HepG2 (cell line): ENCODE results near the gene HYAL2. TPM values are rescaled to one million over a fixed set of nuclear protein-coding genes. Genes with fewer than 3 reads are reported as not detected.

Source experiments
- GABPB1 ChIP-seq: IDR thresholded peaks from 2 replicates; pipeline ENCODE4 v1.6.1; 2016; ENCODE audit warnings: mild to moderate bottlenecking, missing genetic modification reagents, moderate library complexity, missing compliant biosample characterization
- HNF1B ChIP-seq: sonication (generic); formaldehyde crosslinking; IDR thresholded peaks from 2 replicates; pipeline ENCODE4 v1.5.1; 2020; ENCODE audit warnings: mild to moderate bottlenecking, moderate library complexity, missing genetic modification reagents
- MED13 ChIP-seq: sonication (generic); formaldehyde crosslinking; IDR thresholded peaks from 2 replicates; pipeline ENCODE4 v1.5.0; 2020; ENCODE audit warnings: missing genetic modification reagents
- MIER3 ChIP-seq: IDR thresholded peaks from 2 replicates; pipeline ENCODE4 v1.6.1; 2016; ENCODE audit warnings: missing compliant biosample characterization, borderline replicate concordance
- MTA3 ChIP-seq: sonication (generic); formaldehyde crosslinking; IDR thresholded peaks from 2 replicates; pipeline ENCODE4 v1.4.0; 2020; ENCODE audit warnings: missing genetic modification reagents
- NCOA2 ChIP-seq: sonication (generic); formaldehyde crosslinking; IDR thresholded peaks from 2 replicates; pipeline ENCODE4 v1.8.0; 2022; ENCODE audit warnings: inconsistent platforms
- NFKB2 ChIP-seq: sonication (generic); formaldehyde crosslinking; IDR thresholded peaks from 2 replicates; pipeline ENCODE4 v1.4.0; 2020; ENCODE audit warnings: missing genetic modification reagents, borderline replicate concordance
- NFKBIZ ChIP-seq: IDR thresholded peaks from 2 replicates; pipeline ENCODE4 v1.6.1; 2018; ENCODE audit warnings: missing genetic modification reagents, missing compliant biosample characterization
- PATZ1 ChIP-seq: sonication (generic); formaldehyde crosslinking; IDR thresholded peaks from 2 replicates; pipeline ENCODE4 v1.4.0; 2020; ENCODE audit warnings: missing genetic modification reagents
- PAWR ChIP-seq: sonication (generic); formaldehyde crosslinking; IDR thresholded peaks from 2 replicates; pipeline ENCODE4 v1.4.0; 2020; ENCODE audit warnings: missing genetic modification reagents, mild to moderate bottlenecking, borderline replicate concordance
- PRDM4 ChIP-seq: sonication (generic); formaldehyde crosslinking; IDR thresholded peaks from 2 replicates; pipeline ENCODE4 v1.9.0; 2021; ENCODE audit warnings: missing genetic modification reagents, borderline replicate concordance
- SNAPC2 ChIP-seq: sonication (generic); formaldehyde crosslinking; IDR thresholded peaks from 2 replicates; pipeline ENCODE4 v1.8.1; 2022; ENCODE audit warnings: mild to moderate bottlenecking, missing genetic modification reagents
- TGIF2 ChIP-seq: IDR thresholded peaks from 2 replicates; pipeline ENCODE4 v1.6.1; 2016; ENCODE audit warnings: control low read depth, missing compliant biosample characterization
- ZFY ChIP-seq: sonication (generic); formaldehyde crosslinking; IDR thresholded peaks from 2 replicates; pipeline ENCODE4 v1.4.0; 2020; ENCODE audit warnings: missing genetic modification reagents
- ZKSCAN5 ChIP-seq: sonication (generic); formaldehyde crosslinking; IDR thresholded peaks from 2 replicates; pipeline ENCODE4 v1.5.1; 2020; ENCODE audit warnings: mild to moderate bottlenecking, missing genetic modification reagents
- ZMYM2 ChIP-seq: sonication (generic); formaldehyde crosslinking; IDR thresholded peaks from 2 replicates; pipeline ENCODE4 v1.8.0; 2022; ENCODE audit warnings: mild to moderate bottlenecking, missing genetic modification reagents
- ZNF234 ChIP-seq: sonication (generic); formaldehyde crosslinking; conservative IDR thresholded peaks from 2 replicates; pipeline ENCODE4 v1.5.1; 2020; ENCODE audit warnings: mild to moderate bottlenecking, missing genetic modification reagents
- ZNF235 ChIP-seq: sonication (generic); formaldehyde crosslinking; IDR thresholded peaks from 2 replicates; pipeline ENCODE4 v1.8.1; 2023; ENCODE audit warnings: mild to moderate bottlenecking, missing genetic modification reagents, borderline replicate concordance
- ZNF333 ChIP-seq: sonication (generic); formaldehyde crosslinking; IDR thresholded peaks from 2 replicates; pipeline ENCODE4 v1.4.0; 2020; ENCODE audit warnings: mild to moderate bottlenecking, missing genetic modification reagents, borderline replicate concordance
- ZNF430 ChIP-seq: sonication (generic); formaldehyde crosslinking; IDR thresholded peaks from 2 replicates; pipeline ENCODE4 v1.9.0; 2021; ENCODE audit warnings: mild to moderate bottlenecking, missing genetic modification reagents
- ZNF501 ChIP-seq: sonication (generic); formaldehyde crosslinking; IDR thresholded peaks from 2 replicates; pipeline ENCODE4 v1.5.1; 2020; ENCODE audit warnings: mild to moderate bottlenecking, moderate library complexity, missing genetic modification reagents
- ZNF563 ChIP-seq: sonication (generic); formaldehyde crosslinking; IDR thresholded peaks from 2 replicates; pipeline ENCODE4 v1.8.0; 2022; ENCODE audit warnings: mild to moderate bottlenecking, moderate library complexity, missing genetic modification reagents
- ZNF574 ChIP-seq: sonication (generic); formaldehyde crosslinking; IDR thresholded peaks from 2 replicates; pipeline ENCODE4 v1.4.0; 2020; ENCODE audit warnings: missing genetic modification reagents
- ZNF772 ChIP-seq: sonication (generic); formaldehyde crosslinking; IDR thresholded peaks from 2 replicates; pipeline ENCODE4 v1.5.0; 2020; ENCODE audit warnings: mild to moderate bottlenecking, missing genetic modification reagents
- polyA plus RNA-seq, 8 experiments: library from polyadenylated mRNA; depleted of rRNA in 3 of 8; stranded (reverse) in 7 of 8; unstranded in 1 of 8; fragments of >200 nt; fragmentation: Illumina TruSeq in 4 of 8; extraction: Trizol in 4 of 8; gene quantifications; 2 replicates each; pipeline versions ENCODE4 v1.2.1 to v1.2.3, GENCODE V29; 2011 to 2016; ENCODE audit warnings: low read depth in 4 of 8, missing spikeins in 1 of 8, mixed read lengths in 1 of 8; ENCODE audit not compliant: insufficient read depth in 1 of 8
- total RNA-seq, 5 experiments: library from RNA; depleted of rRNA; stranded (reverse); fragments of >200 nt; fragmentation: Illumina TruSeq; extraction: Trizol; gene quantifications; 2 replicates each; pipeline ENCODE4 v1.2.3, GENCODE V29; 2016; ENCODE audit warnings: low read depth in 1 of 5

The HYAL2 gene
- total and polyA plus RNA-seq, 2 of the 13 experiments (the other 11 are each of a cell fraction or from before 2014, with no cell fraction given): 76.2 to 102 TPM

GRCh38 chr3:50322115-50322385 is 495 bp downstream of the HYAL2 start (continued):
- no peak for TF ChIP-seq ZNF574 (CRISPR knock-in tag)
- TF ChIP-seq MED13 (CRISPR knock-in tag): peak; percentile 33; the same call in 1 of the 2 replicates
- no peak for TF ChIP-seq ZKSCAN5 (CRISPR knock-in tag)
- TF ChIP-seq ZNF563 (CRISPR knock-in tag): no peak
- TF ChIP-seq ZNF772 (CRISPR knock-in tag): 0 out of 2 replicates have a peak, but pooled peaks have one; percentile 31
- no peak for TF ChIP-seq PAWR (CRISPR knock-in tag)
- TF ChIP-seq NFKB2 (CRISPR knock-in tag): 0 out of 2 replicates have a peak, but pooled peaks have one; percentile 3
- no peak for TF ChIP-seq PRDM4 (CRISPR knock-in tag)
- TF ChIP-seq PATZ1 (CRISPR knock-in tag): no peak
- TF ChIP-seq SNAPC2 (CRISPR knock-in tag): no peak
- TF ChIP-seq ZNF235 (CRISPR knock-in tag): 0 out of 2 replicates have a peak, but pooled peaks have one; percentile 52
- no peak for TF ChIP-seq HNF1B (CRISPR knock-in tag)
- TF ChIP-seq NCOA2 (CRISPR knock-in tag): no peak
- TF ChIP-seq ZNF430: no peak
- TF ChIP-seq ZFY (CRISPR knock-in tag): no peak; the same call in 1 of the 2 replicates
- TF ChIP-seq ZNF501 (CRISPR knock-in tag): peak; percentile 7; the same call in 1 of the 2 replicates
- no peak; the same call in 1 of the 2 replicates for TF ChIP-seq NFKBIZ (CRISPR knock-in tag)
- 0 out of 2 replicates have a peak, but pooled peaks have one; percentile 1 for TF ChIP-seq GABPB1 (CRISPR knock-in tag)
- no peak for TF ChIP-seq TGIF2 (CRISPR knock-in tag)
- no peak for TF ChIP-seq MIER3 (CRISPR knock-in tag)
- TF ChIP-seq ZMYM2: no peak
- TF ChIP-seq ZNF333 (CRISPR knock-in tag): peak; percentile 51; the same call in 1 of the 2 replicates
- no peak for TF ChIP-seq MTA3 (CRISPR knock-in tag)
- TF ChIP-seq ZNF234 (CRISPR knock-in tag): no peak
